Measurements from ENCODE around the gene GUCY1A1. TPM values are rescaled to one million over a fixed set of nuclear protein-coding genes. Genes with fewer than 3 reads are reported as not detected.

Gene GUCY1A1
- total and polyA plus RNA-seq, 2 of the 4 experiments (the other 2 are of a cell fraction): 0.19 to 0.54 TPM

GRCh38 chr4:155684892-155685541 is 18.4 kb downstream of the GUCY1A1 start:
- WGBS, 2 experiments (ENCODE audit: extremely low coverage in 2 of 2, insufficient read length in 1 of 2): no CpG with 5 or more reads among the region's 1 CpG
- no peak overlapping the region for H4K5ac ChIP-seq (ENCODE audit: low read depth, low read length)
- no peak overlapping the region for H2BK15ac ChIP-seq (ENCODE audit: low read depth, low read length)
- CTCF ChIA-PET: interaction anchor here (0.6 kb wide), 2 partner anchors 19 to 70 kb away, joined by 4 to 5 read pairs; partner anchors contain the start of gene GUCY1A1
- no peak overlapping the region for H3K4ac ChIP-seq (ENCODE audit: low read depth, low read length)
- no peak overlapping the region for H3K14ac ChIP-seq (replicated peaks; ENCODE audit: low read depth, low read length)
- no peaks in the 10 kb centered on the region for H4K20me1 ChIP-seq (ENCODE audit: insufficient read depth, low read length)
- H3K56ac ChIP-seq (ENCODE audit: extremely low read depth, insufficient read depth, low read length): no peak overlapping the region
- H3K9me3 ChIP-seq (ENCODE audit: control insufficient read depth, insufficient read depth, low read length): no peaks in the 10 kb centered on the region
- in situ Hi-C loops (cut with MboI; ENCODE audit: low sequenced_read_pairs) (no loop called here), dilution Hi-C loops (cut with HindIII; ENCODE audit: low sequenced_read_pairs, unreplicated experiment) (no loop called here), intact Hi-C loops (cut with micrococcal nuclease) (no loop called here)
- DNase-seq (no peak), ATAC-seq (ENCODE audit: low read depth) (no peak)
- no peaks in the 10 kb centered on the region for H3K9me1 ChIP-seq (ENCODE audit: insufficient read depth, low read length)
- H4K91ac ChIP-seq (ENCODE audit: insufficient read depth, low read depth, low read length): no peak overlapping the region
- H3K4me2 ChIP-seq (ENCODE audit: low read depth, low read length): no peak overlapping the region
- H3K18ac ChIP-seq (ENCODE audit: low read depth, low read length): no peak overlapping the region
- peaks cover 2% of the 10 kb centered on the region; the same call in 1 of the 2 replicates for H3K4me1 ChIP-seq (ENCODE audit: control insufficient read depth, insufficient read depth, low read length)
- no peak overlapping the region for H2AK5ac ChIP-seq (ENCODE audit: low read depth, low read length)
- POLR2A ChIA-PET (ENCODE audit: unreplicated experiment): interaction anchor here (0.6 kb wide), 1 partner anchor 11 kb away, joined by 3 read pairs; no protein-coding TSS in a partner anchor
- no peak overlapping the region for H3K9ac ChIP-seq (ENCODE audit: low read depth, low read length)
- H2AFZ ChIP-seq (replicated peaks; ENCODE audit: low read length, poor library complexity): no peak overlapping the region
- no peak overlapping the region for H2AK9ac ChIP-seq (replicated peaks; ENCODE audit: low read depth, low read length, poor library complexity)
- H3K4me3 ChIP-seq (ENCODE audit: insufficient read depth, low read depth, low read length): no peak overlapping the region
- no peak overlapping the region for H3K27ac ChIP-seq (ENCODE audit: insufficient read depth, low read length)
- BruUV-seq (replicated peaks): no TSS peak
- no peaks in the 10 kb centered on the region for H3K27me3 ChIP-seq (ENCODE audit: control insufficient read depth, insufficient read depth, low read length)
- no peak overlapping the region for H2BK20ac ChIP-seq (ENCODE audit: low read depth, low read length)
- TF ChIP-seq SMC3 (IDR thresholded peaks at IDR 0.05; ENCODE audit: low read depth, low read length) (no peak), CHD1 (IDR thresholded peaks at IDR 0.05; ENCODE audit: low read depth, low read length) (no peak), BHLHE40 (IDR thresholded peaks at IDR 0.05; ENCODE audit: low read depth, low read length) (no peak), RFX5 (IDR thresholded peaks at IDR 0.05; ENCODE audit: low read depth, low read length) (no peak), CEBPB (IDR thresholded peaks at IDR 0.05; ENCODE audit: low read depth, low read length) (no peak), ELK1 (IDR thresholded peaks at IDR 0.05; ENCODE audit: borderline replicate concordance, low read depth, low read length) (no peak), MAFK (IDR thresholded peaks at IDR 0.05; ENCODE audit: low read depth, low read length) (no peak), CTCF (conservative IDR thresholded peaks at IDR 0.05; ENCODE audit: low read depth, low read length) (no peak), MAZ (IDR thresholded peaks at IDR 0.05; ENCODE audit: borderline replicate concordance, low read depth, low read length) (no peak), FOS (IDR thresholded peaks at IDR 0.05; ENCODE audit: low read depth, low read length) (no peak), RCOR1 (IDR thresholded peaks at IDR 0.05; ENCODE audit: insufficient replicate concordance, low read length) (no peak), MXI1 (IDR thresholded peaks at IDR 0.05; ENCODE audit: borderline replicate concordance, low read depth, low read length) (no peak), POLR2A (IDR thresholded peaks at IDR 0.05; ENCODE audit: low read depth, low read length) (no peak)
- TF ChIP-seq, protein P1, sequence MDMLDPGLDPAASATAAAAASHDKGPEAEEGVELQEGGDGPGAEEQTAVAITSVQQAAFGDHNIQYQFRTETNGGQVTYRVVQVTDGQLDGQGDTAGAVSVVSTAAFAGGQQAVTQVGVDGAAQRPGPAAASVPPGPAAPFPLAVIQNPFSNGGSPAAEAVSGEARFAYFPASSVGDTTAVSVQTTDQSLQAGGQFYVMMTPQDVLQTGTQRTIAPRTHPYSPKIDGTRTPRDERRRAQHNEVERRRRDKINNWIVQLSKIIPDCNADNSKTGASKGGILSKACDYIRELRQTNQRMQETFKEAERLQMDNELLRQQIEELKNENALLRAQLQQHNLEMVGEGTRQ (IDR thresholded peaks at IDR 0.05; ENCODE audit: low read depth, low read length): no peak
- no peaks in the 10 kb centered on the region for H3K36me3 ChIP-seq (ENCODE audit: control insufficient read depth, insufficient read depth, low read length)
- no peak overlapping the region for H4K8ac ChIP-seq (ENCODE audit: low read depth in 2 of 2, low read length in 2 of 2)
- H3K23ac ChIP-seq (ENCODE audit: low read depth, low read length): no peak overlapping the region
- no peak overlapping the region for H2BK120ac ChIP-seq (ENCODE audit: low read depth, low read length)
- no peak overlapping the region for H2BK5ac ChIP-seq (ENCODE audit: low read depth, low read length, poor library complexity, severe bottlenecking)
- no peaks in the 10 kb centered on the region for H3K79me1 ChIP-seq (ENCODE audit: low read depth in 1 of 2, low read length in 2 of 2)
